Erythroblast (primary cell): Measurements from ENCODE around the gene PACS1.
A peak's percentile ranks its signal among the peaks of the same experiment; 100 is the strongest.
"Not testable (repeated sequence)": the region's sequence is repeated elsewhere in the genome, so short reads cannot be mapped to it uniquely, and the experiment has no call there.

Source experiments
- DNase-seq, 2 experiments: peaks; one replicate each; lab custom pipeline; 2025; lab: John Stamatoyannopoulos, UW
- GATA1 ChIP-seq: IDR thresholded peaks from 2 replicates; pipeline ENCODE4 v1.6.1; 2011; ENCODE audit warnings: low read depth, mild to moderate bottlenecking, control low read depth, low read length, moderate library complexity
- POLR2A ChIP-seq: IDR thresholded peaks from 2 replicates; pipeline ENCODE4 v1.6.1; 2011; ENCODE audit warnings: mild to moderate bottlenecking, low read length

PACS1 gene

GRCh38 chr11:66100272-66101065 lies 30.4 kb downstream of the PACS1 start:
- no peak for DNase-seq
- TF ChIP-seq POLR2A, result no peak
- TF ChIP-seq GATA1, result no peak

- DNase-seq, result no peak
- TF ChIP-seq GATA1 (no peak), POLR2A (no peak)
These were observed 31.0 kb downstream of the PACS1 start for GRCh38 chr11:66101066-66101464.

GRCh38 chr11:66104057-66104638 lies 34.1 kb downstream of the PACS1 start:
- no peak for TF ChIP-seq POLR2A
- no peak for TF ChIP-seq GATA1
- DNase-seq, result no peak

GRCh38 chr11:66106786-66107599 lies 36.9 kb downstream of the PACS1 start:
- no peak for DNase-seq
- no peak for TF ChIP-seq POLR2A
- no peak for TF ChIP-seq GATA1

- no peak for TF ChIP-seq POLR2A
- TF ChIP-seq GATA1, result no peak
These were observed 37.8 kb downstream of the PACS1 start for GRCh38 chr11:66107600-66108510.

GRCh38 chr11:66109294-66109693 lies 39.2 kb downstream of the PACS1 start:
- DNase-seq, result no peak

More at GRCh38 chr11:66107600-66108510, 37.8 kb downstream of the PACS1 start:
- DNase-seq, result peak in 1 of 2 experiments; percentile 12

GRCh38 chr11:66111158-66111557 lies 41.1 kb downstream of the PACS1 start:
- no peak for DNase-seq
- TF ChIP-seq GATA1 (no peak), POLR2A (no peak)

More at GRCh38 chr11:66109294-66109693, 39.2 kb downstream of the PACS1 start:
- TF ChIP-seq GATA1 (no peak), POLR2A (no peak)

- TF ChIP-seq POLR2A (no peak), GATA1 (no peak)
- DNase-seq, result no peak
These were observed 42.0 kb downstream of the PACS1 start for GRCh38 chr11:66112041-66112491.

GRCh38 chr11:66112601-66113499 lies 42.8 kb downstream of the PACS1 start:
- no peak for DNase-seq
- TF ChIP-seq GATA1 (no peak), POLR2A (no peak)

GRCh38 chr11:66114957-66115356 lies 44.9 kb downstream of the PACS1 start:
- not testable (repeated sequence) for DNase-seq

- TF ChIP-seq POLR2A (no peak), GATA1 (no peak)
- peak in 1 of 2 experiments; percentile 14 for DNase-seq
These were observed 45.7 kb downstream of the PACS1 start for GRCh38 chr11:66115638-66116301.
